GM18507 (cell line): ENCODE data around the gene AMDHD1.

Experiments
- DNase-seq: peaks from one replicate; pipeline ENCODE4 v3.0.0; 2011; ENCODE audit warnings: low read depth; ENCODE audit not compliant: insufficient read length; ENCODE audit errors: extremely low spot score
- FAIRE-seq: peaks from 2 replicates; lab custom pipeline; 2011; peaks lifted over from hg19 to GRCh38; lab: Jason Lieb, UNC

Gene AMDHD1

GRCh38 chr12:95989504-95990123 lies 46.5 kb downstream of the AMDHD1 start:
- FAIRE-seq (no peak), DNase-seq (no peak)

- DNase-seq (no peak), FAIRE-seq (no peak)
These were observed 47.0 kb downstream of the AMDHD1 start for GRCh38 chr12:95990136-95990535.

- FAIRE-seq = no peak
- no peak for DNase-seq
These were observed 50.8 kb downstream of the AMDHD1 start for GRCh38 chr12:95993907-95994306.

GRCh38 chr12:95994476-95994875 lies 51.3 kb downstream of the AMDHD1 start:
- DNase-seq (no peak), FAIRE-seq (no peak)

GRCh38 chr12:95995238-95996031 lies 52.3 kb downstream of the AMDHD1 start:
- FAIRE-seq (no peak), DNase-seq (no peak)

GRCh38 chr12:95996034-95996658 lies 53.0 kb downstream of the AMDHD1 start, which contains the start of gene HAL:
HAL (minus strand) TSS chr12:95996344; CDS start chr12:95995910, 434 bp downstream.
- no peak for DNase-seq
- no peak for FAIRE-seq

GRCh38 chr12:95997276-95997675 lies 54.1 kb downstream of the AMDHD1 start:
- FAIRE-seq (no peak), DNase-seq (no peak)

GRCh38 chr12:95997911-95998510 lies 54.9 kb downstream of the AMDHD1 start:
- FAIRE-seq = no peak
- DNase-seq = no peak

- FAIRE-seq (peak; percentile 78), DNase-seq (peak; percentile 17)
These were observed 55.6 kb downstream of the AMDHD1 start for GRCh38 chr12:95998611-95999286.

GRCh38 chr12:95999484-95999883 lies 56.4 kb downstream of the AMDHD1 start:
- no peak for FAIRE-seq

GRCh38 chr12:96000858-96001257 lies 57.7 kb downstream of the AMDHD1 start:
- no peak for FAIRE-seq
- DNase-seq = no peak

More at GRCh38 chr12:95999484-95999883, 56.4 kb downstream of the AMDHD1 start:
- no peak for DNase-seq

- DNase-seq = no peak
- no peak for FAIRE-seq
These were observed 63.6 kb downstream of the AMDHD1 start for GRCh38 chr12:96006727-96007126.

GRCh38 chr12:96007729-96008128 lies 64.6 kb downstream of the AMDHD1 start:
- DNase-seq = no peak
- no peak for FAIRE-seq

GRCh38 chr12:96014943-96015599 lies 71.9 kb downstream of the AMDHD1 start:
- FAIRE-seq (no peak), DNase-seq (no peak)

GRCh38 chr12:96015672-96016071 lies 72.5 kb downstream of the AMDHD1 start:
- DNase-seq = no peak

More at GRCh38 chr12:96015672-96016071, 72.5 kb downstream of the AMDHD1 start:
- FAIRE-seq = no peak
